Activated naive CD4-positive, alpha-beta T cell treated with anti-CD3 and anti-CD28 coated beads, Interleukin-2, amount 50 U/mL, for 24 hours (primary cell): Measurements from ENCODE around the gene GLI2.

Experiments
- H3K27ac Mint-ChIP-seq: one replicate; pipeline ENCODE4 v1.8.0; 2021; ENCODE audit warnings: mild to moderate bottlenecking, mixed read lengths
- H3K27me3 Mint-ChIP-seq: one replicate; pipeline ENCODE4 v1.8.0; 2021; ENCODE audit warnings: mixed read lengths
- H3K36me3 Mint-ChIP-seq: one replicate; pipeline ENCODE4 v1.8.0; 2021; ENCODE audit warnings: mixed read lengths
- H3K4me1 Mint-ChIP-seq: one replicate; pipeline ENCODE4 v1.8.0; 2021; ENCODE audit warnings: mixed read lengths
- H3K4me3 Mint-ChIP-seq: one replicate; pipeline ENCODE4 v1.8.0; 2021; ENCODE audit warnings: mild to moderate bottlenecking, mixed read lengths
- H3K9me3 Mint-ChIP-seq: one replicate; pipeline ENCODE4 v1.8.0; 2021; ENCODE audit warnings: mixed read lengths

GLI2 gene

DNA sequence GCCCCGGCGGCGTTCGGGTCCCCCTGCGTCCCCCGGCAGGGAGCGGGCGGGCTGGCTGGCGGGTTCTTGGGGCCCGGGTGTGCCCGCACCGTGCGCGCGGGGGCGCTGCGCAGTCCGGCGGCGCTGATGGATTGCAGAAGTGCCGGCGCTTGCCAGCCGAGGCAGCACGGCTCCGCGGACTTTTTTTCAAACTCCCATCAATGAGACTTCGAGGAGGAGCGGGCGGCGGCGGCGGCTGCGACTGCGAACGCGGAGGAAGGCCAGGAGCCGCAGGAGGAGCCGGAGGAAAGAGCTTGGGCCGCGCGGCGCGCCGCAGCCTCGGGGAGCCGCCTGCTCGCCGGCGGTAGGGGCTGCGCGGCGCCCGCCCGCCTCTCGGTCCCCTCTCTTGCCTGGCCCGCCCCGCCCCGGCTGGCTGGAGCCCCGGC, at the start of gene GLI2:
Gene GLI2 (plus strand): TSS at position 123 of the 425 bp plus-strand sequence. CDS start 61,453 bp downstream, outside the sequence.
- Mint-ChIP-seq H3K27ac (no peak within 1 kb of the TSS), H3K4me3 (no peak within 1 kb of the TSS), H3K4me1 (peaks cover 4% of the 10 kb centered on the region), H3K27me3 (peaks cover 49% of the 10 kb centered on the region), H3K9me3 (no peaks in the 10 kb centered on the region), H3K36me3 (no peaks in the 10 kb centered on the region)

DNA sequence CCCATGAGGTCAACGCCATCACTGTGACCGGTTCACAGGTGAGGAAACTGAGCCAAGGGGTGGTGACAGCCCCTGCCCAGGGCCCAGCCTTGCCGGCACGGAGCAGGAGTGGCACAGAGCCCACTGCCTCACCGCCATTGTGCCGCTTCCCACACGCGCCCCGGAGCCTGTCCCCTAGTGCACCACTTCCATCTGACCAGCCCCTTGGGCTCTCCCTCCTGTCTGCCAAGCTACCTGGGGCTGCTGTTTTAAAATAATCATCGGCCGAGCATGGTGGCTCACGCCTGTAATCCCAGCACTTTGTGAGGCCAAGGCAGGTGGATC, 49.7 kb upstream of the GLI2 start:
- Mint-ChIP-seq H3K4me1 (no peaks in the 10 kb centered on the region), H3K36me3 (no peaks in the 10 kb centered on the region), H3K4me3 (no peak overlapping the region), H3K27me3 (peaks cover 6% of the 10 kb centered on the region), H3K27ac (no peak overlapping the region), H3K9me3 (no peaks in the 10 kb centered on the region)

DNA sequence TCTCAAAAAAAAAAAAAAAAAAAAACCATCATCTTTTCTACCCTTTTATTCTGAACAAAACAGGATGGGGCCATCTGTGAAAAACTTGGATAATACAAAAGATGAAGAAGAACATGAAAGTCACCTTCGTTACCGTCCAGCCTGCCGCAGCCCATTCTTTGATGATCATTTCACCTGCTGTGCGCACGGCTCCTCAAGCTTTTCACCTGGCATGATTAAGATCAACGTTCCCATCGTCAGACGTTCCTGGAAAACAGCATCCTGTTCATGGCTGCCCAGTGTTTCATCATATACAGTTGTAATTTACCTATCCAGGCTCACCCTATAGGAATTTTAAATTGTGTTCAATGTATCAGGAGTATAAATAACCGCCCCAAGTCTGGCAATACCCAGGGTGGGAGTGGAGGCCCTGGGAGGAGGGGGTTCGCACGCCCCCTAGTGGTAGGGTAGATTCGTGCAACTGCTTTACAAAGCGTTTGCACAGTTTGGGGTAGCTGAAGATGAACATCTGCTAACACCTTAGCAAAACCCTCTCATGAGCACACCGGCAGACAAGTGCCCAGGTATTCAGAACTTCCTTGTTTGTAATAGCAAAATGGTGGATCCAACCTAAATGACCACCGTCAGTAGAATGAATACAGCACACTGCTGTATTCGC, 49.0 kb upstream of the GLI2 start:
- H3K27me3 Mint-ChIP-seq = peaks cover 6% of the 10 kb centered on the region

DNA sequence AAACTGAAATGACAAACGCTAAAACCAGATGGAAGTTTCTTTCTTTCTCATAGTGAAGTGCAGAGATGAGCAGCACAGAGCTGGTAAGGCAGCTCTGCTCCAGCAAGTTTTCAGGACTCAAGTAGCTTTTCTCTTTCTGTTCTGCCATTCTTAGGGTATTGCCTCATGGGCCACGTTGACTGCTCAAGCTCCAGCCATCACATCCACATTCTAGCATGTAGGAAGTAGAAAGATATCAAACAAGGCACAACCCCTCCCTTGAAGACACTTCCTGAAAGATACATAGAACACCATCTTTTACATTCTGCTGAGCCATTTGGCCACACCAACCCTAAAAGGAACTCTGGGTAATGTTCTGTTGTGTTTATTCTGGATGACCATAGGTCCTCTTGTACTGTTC, 48.5 kb upstream of the GLI2 start:
- peaks cover 6% of the 10 kb centered on the region for H3K27me3 Mint-ChIP-seq
- no peak overlapping the region for H3K27ac Mint-ChIP-seq
- H3K4me1 Mint-ChIP-seq = no peaks in the 10 kb centered on the region
- H3K36me3 Mint-ChIP-seq = no peaks in the 10 kb centered on the region
- H3K9me3 Mint-ChIP-seq = no peaks in the 10 kb centered on the region
- H3K4me3 Mint-ChIP-seq = no peak overlapping the region

More for the DNA sequence above, 49.0 kb upstream of the GLI2 start:
- H3K36me3 Mint-ChIP-seq = no peaks in the 10 kb centered on the region
- no peaks in the 10 kb centered on the region for H3K4me1 Mint-ChIP-seq
- no peak overlapping the region for H3K27ac Mint-ChIP-seq
- H3K9me3 Mint-ChIP-seq = no peaks in the 10 kb centered on the region
- H3K4me3 Mint-ChIP-seq = no peak overlapping the region

DNA sequence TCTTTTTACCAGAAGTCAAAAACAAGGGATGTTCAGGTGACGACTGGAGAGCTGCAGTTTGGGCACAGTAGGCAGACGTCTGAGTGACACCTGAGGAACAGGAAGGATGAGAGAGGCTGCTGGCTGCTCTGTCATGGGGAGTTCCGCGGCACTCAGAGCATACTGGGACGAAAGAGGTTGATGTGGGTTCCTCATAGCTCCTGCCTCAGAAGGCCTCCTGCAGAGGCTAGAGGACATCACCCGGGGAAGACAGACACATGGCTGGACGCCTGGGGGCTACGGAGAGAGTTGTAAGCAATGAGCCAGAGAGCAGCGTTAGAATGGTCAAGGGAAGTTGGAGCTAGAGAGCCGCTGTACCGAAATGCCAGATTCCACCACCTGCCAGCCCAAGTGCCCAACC, 45.1 kb upstream of the GLI2 start:
- Mint-ChIP-seq H3K27ac (no peak overlapping the region), H3K36me3 (no peaks in the 10 kb centered on the region), H3K27me3 (peaks cover 17% of the 10 kb centered on the region), H3K4me3 (no peak overlapping the region), H3K4me1 (peaks cover 2% of the 10 kb centered on the region), H3K9me3 (no peaks in the 10 kb centered on the region)

DNA sequence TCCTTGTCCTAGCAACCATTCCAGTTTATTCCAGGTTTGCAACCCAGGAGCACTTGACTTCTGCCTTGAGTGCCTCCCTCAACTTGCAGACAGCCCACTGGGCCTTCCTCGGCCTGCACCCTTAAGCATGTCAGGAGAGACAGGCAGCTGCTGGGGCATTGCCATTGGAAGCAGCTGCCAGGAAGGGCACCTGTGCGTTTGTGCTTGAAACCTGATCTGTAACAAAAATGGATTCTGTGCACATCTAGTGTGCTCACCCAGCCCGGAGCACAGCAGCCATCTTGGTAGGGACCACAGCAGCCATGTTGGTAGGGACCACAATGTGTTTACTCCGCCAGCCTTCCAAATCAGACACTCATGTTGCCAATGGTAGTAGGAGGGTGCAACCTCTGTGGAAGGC, 44.3 kb upstream of the GLI2 start:
- peaks cover 21% of the 10 kb centered on the region for H3K27me3 Mint-ChIP-seq
- no peak overlapping the region for H3K27ac Mint-ChIP-seq
- H3K9me3 Mint-ChIP-seq = no peaks in the 10 kb centered on the region
- H3K4me3 Mint-ChIP-seq = no peak overlapping the region
- H3K36me3 Mint-ChIP-seq = no peaks in the 10 kb centered on the region
- peaks cover 3% of the 10 kb centered on the region for H3K4me1 Mint-ChIP-seq

DNA sequence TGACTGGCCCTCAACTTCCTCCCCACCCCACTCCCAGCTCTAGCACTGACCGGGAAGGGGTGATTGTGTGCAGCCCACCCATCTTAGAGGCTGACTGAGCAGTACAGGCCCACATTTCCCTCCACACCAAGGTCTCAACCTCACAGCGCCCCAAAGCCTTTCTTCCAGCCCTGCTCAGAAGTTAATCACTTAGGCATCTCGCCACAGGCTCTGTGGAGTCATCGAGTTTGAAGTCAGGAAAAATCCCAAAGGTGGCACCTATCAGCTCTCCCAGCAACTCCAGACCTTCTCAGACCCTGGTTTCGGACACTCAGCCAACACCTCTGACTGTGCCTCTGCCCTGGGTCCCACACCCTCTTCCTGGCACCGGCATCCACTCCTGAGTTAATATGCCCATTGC, 43.0 kb upstream of the GLI2 start:
- H3K4me3 Mint-ChIP-seq = no peak overlapping the region
- H3K27ac Mint-ChIP-seq = no peak overlapping the region
- peaks cover 3% of the 10 kb centered on the region for H3K4me1 Mint-ChIP-seq
- H3K36me3 Mint-ChIP-seq = no peaks in the 10 kb centered on the region
- H3K9me3 Mint-ChIP-seq = no peaks in the 10 kb centered on the region
- peaks cover 28% of the 10 kb centered on the region for H3K27me3 Mint-ChIP-seq

DNA sequence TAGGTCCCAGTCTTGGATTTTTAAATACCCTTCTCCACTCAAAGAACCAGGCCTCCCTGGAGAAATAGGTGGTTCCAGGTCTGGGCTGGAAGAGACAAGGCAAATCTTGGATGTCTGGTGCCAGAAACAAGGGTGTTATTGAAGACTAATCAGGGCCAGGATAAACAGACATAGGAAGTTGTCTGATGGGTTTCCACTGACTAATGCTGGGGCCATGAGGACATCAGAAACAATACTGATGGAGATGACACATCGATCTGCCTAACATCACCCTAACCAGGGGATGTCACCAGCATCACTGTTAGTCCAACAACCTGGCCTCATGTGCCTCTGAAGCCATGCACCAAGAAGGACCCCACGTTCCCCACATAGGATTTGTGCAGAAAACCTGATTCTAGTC, 42.5 kb upstream of the GLI2 start:
- Mint-ChIP-seq H3K4me3 (no peak overlapping the region), H3K36me3 (no peaks in the 10 kb centered on the region)

DNA sequence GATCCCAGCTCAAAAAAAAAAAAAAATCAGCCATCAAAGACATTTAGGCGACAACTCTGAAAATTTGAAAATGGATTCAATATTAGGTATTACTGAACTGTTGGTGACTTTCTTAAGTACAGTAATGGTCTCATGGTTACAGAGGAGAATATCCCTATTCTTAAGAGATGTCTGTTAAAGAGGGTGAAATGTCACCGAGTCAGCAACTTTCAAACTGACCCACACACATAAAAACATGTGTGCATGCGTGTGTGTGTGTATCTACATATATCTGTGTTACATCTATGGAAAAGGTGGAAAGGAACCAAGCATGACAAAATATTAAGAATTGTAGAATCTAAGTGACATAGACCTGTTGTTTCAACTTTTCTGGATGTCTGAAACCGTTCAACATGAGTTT, 41.6 kb upstream of the GLI2 start:
- no peaks in the 10 kb centered on the region for H3K36me3 Mint-ChIP-seq
- H3K4me1 Mint-ChIP-seq = peaks cover 3% of the 10 kb centered on the region
- no peaks in the 10 kb centered on the region for H3K9me3 Mint-ChIP-seq
- H3K4me3 Mint-ChIP-seq = no peak overlapping the region
- no peak overlapping the region for H3K27ac Mint-ChIP-seq
- peaks cover 28% of the 10 kb centered on the region for H3K27me3 Mint-ChIP-seq

More for the DNA sequence above, 42.5 kb upstream of the GLI2 start:
- Mint-ChIP-seq H3K27ac (no peak overlapping the region), H3K9me3 (no peaks in the 10 kb centered on the region), H3K27me3 (peaks cover 28% of the 10 kb centered on the region), H3K4me1 (peaks cover 3% of the 10 kb centered on the region)

DNA sequence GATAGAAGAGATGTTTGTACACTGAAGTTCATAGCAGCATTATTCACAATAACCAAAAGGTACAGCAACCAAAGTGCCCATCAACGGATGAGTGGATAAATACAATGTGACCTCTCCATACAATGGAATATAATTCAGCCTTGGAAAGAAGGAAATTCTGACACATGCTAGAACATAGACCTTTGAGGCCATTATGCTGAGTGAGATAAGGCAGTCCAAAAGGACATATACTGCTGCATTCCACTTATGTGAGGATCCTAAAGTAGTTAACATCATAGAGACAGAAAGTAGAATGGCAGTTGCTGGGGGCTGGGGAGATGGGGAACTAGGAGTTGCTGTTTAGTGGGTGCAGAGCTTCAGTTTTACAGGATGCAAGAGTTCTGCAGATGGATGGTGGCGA, 38.2 kb upstream of the GLI2 start:
- H3K4me1 Mint-ChIP-seq = peaks cover 3% of the 10 kb centered on the region
- H3K27ac Mint-ChIP-seq = no peak overlapping the region
- peaks cover 24% of the 10 kb centered on the region for H3K27me3 Mint-ChIP-seq
- no peaks in the 10 kb centered on the region for H3K9me3 Mint-ChIP-seq
- H3K4me3 Mint-ChIP-seq = no peak overlapping the region
- H3K36me3 Mint-ChIP-seq = no peaks in the 10 kb centered on the region

DNA sequence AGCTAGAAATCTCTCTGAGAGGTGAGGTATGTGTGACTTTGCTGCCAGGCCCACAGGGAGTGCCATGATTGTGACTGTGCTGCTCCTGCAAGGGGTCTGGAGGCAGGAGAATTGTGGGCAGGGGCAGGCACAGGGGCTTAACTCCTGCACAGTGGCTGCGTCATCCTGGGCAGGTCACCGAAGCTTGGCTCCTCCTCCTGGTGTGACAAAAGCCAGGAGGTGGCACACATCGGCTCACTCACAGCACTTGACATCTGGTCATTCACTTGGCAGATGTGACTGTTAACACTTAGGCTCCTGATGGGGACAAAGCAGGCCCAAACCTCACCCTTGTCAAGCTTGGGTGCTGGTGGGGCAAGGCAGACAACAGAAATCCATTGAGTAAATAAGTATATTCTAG, 36.4 kb upstream of the GLI2 start:
- H3K4me1 Mint-ChIP-seq = peaks cover 3% of the 10 kb centered on the region
- no peaks in the 10 kb centered on the region for H3K9me3 Mint-ChIP-seq
- H3K27me3 Mint-ChIP-seq = peaks cover 13% of the 10 kb centered on the region
- no peak overlapping the region for H3K4me3 Mint-ChIP-seq
- no peaks in the 10 kb centered on the region for H3K36me3 Mint-ChIP-seq
- no peak overlapping the region for H3K27ac Mint-ChIP-seq

DNA sequence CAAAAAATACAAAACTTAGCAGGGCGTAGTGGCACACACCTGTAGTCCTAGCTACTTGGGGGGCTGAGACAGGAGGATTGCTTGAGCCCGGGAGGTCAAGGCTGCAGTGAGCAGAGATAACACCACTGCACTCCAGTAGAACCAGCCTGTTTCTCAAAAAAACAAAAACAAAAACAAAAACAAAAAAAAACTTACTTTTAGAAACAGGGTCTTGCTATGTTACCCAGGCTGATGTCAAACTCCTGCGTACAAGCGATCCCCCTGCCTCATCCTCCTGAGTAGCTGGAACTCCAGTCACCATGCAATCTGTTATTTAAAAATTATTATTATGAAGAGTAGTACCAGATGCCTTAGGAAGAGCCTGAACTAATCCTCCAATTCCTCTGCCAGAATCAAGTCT, 35.0 kb upstream of the GLI2 start:
- H3K36me3 Mint-ChIP-seq = no peaks in the 10 kb centered on the region
- H3K4me1 Mint-ChIP-seq = no peaks in the 10 kb centered on the region
- no peak overlapping the region for H3K4me3 Mint-ChIP-seq
- H3K27ac Mint-ChIP-seq = no peak overlapping the region
- H3K27me3 Mint-ChIP-seq = peaks cover 9% of the 10 kb centered on the region
- H3K9me3 Mint-ChIP-seq = no peaks in the 10 kb centered on the region

DNA sequence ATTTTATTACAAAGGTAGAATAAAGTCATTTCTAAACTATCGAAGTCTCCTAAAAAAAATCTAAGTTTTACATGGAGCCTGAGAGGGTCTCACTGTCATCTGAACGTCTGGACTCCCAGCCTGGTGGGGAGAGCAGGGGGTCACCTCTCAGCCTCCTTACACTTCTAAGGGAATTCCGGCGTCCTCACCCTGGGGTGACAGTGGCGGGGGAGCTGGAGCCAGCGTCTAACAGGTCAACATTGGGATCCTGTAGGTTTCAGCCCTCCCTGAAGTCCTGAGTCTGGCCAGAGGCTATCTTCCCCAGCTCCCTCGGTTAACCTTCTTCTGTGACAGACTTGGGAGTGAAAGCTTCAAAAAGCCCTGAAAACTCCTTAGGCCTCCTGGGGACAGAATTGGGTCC, 34.6 kb upstream of the GLI2 start:
- Mint-ChIP-seq H3K27ac (no peak overlapping the region), H3K36me3 (no peaks in the 10 kb centered on the region), H3K4me1 (no peaks in the 10 kb centered on the region), H3K4me3 (no peak overlapping the region), H3K27me3 (peaks cover 8% of the 10 kb centered on the region), H3K9me3 (no peaks in the 10 kb centered on the region)

DNA sequence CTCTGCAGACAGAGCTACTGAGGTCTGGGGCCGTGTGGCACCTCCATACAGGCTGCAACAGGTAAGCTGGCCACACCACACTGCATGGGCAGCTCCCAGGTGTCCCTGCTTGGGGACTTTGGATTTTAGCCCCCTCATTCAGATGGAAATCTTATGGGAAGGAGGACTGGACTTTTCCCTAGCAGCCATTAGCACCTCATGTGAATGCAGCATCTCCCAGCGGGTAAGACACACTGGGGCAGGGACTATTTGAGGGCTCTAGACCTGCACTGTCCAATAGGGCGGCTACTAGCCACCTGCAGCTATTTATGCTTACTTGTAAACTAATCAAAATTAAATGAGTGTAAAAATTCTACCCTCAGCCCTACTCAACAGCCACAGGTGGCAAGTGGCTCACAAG, 34.2 kb upstream of the GLI2 start:
- Mint-ChIP-seq H3K4me3 (no peak overlapping the region), H3K27ac (no peak overlapping the region), H3K9me3 (no peaks in the 10 kb centered on the region), H3K36me3 (no peaks in the 10 kb centered on the region), H3K4me1 (no peaks in the 10 kb centered on the region), H3K27me3 (peaks cover 6% of the 10 kb centered on the region)

DNA sequence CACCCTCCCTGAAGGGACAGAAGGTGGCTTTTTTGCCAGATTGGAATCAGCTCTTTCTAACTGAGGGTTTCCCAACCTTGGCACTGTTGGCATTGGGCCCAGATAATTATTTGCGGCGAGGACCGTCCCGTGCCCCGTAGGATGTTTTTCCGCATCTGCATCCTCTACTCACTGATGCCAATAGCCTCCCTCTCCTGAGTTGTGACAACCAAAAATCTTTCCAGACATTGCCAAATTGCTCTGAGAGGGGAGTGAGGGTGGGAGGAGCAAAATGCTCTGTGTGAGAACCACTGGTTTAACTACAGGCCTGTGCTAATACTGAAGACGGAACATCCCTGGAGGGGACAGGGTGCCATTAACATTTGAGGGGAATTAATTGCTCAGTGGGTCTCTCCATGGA, 33.6 kb upstream of the GLI2 start:
- H3K27ac Mint-ChIP-seq = no peak overlapping the region
- H3K36me3 Mint-ChIP-seq = no peaks in the 10 kb centered on the region
- H3K9me3 Mint-ChIP-seq = no peaks in the 10 kb centered on the region
- H3K4me3 Mint-ChIP-seq = no peak overlapping the region
- peaks cover 3% of the 10 kb centered on the region for H3K27me3 Mint-ChIP-seq
- H3K4me1 Mint-ChIP-seq = no peaks in the 10 kb centered on the region

DNA sequence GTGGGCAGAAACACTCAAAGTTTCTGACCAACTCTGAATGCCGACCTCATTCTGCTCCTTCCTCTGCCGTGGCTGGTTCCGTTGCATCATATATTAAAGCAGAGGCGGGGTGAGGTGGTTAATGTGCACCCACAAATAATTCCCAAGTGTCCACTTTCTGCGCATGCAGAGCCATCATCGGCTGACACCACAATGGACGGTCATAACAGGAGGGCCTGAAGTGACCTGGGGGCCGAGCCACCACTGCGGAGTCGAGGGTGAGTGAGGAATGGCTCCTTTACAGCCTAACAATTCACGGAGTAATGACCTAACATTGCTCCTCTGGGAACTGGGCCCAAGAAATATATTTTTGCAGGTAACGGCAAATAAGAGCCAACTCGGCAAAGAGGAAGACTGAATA, 32.9 kb upstream of the GLI2 start:
- no peaks in the 10 kb centered on the region for H3K9me3 Mint-ChIP-seq
- no peak overlapping the region for H3K4me3 Mint-ChIP-seq
- no peaks in the 10 kb centered on the region for H3K4me1 Mint-ChIP-seq
- H3K27ac Mint-ChIP-seq = no peak overlapping the region
- H3K27me3 Mint-ChIP-seq = no peaks in the 10 kb centered on the region
- no peaks in the 10 kb centered on the region for H3K36me3 Mint-ChIP-seq

DNA sequence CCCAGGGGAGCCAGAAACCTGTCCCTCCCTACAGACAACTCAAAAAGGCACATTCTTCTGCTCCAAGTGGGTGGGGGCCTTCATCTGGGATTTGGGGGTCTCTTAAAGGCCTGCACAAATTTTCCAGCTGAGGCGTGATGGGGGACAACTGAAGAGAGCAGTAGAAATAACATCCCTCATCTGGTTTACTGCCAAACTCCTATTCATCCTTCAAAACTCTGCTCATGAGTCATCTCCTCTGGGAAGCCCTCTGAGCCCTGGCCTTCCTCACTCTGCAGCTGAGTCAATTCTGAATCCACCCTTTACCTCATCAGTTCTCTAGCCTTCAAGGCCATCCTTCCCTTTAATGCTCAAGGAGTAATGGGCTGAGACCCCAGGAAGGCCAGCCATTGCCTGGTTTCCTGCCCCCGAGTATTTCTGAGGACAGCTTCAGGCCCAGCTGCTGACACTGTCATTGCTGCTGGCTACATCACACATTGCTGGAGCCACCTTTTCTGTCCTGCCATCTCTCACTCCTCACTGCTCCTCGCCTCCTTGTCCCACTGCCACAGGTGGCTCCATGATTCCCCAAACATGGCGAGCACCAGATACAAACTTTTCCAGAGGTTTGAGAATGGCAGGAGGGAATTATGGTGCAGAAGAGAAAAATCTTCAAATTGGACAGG, 32.2 kb upstream of the GLI2 start:
- Mint-ChIP-seq H3K27me3 (no peaks in the 10 kb centered on the region), H3K4me3 (no peak overlapping the region), H3K9me3 (no peaks in the 10 kb centered on the region), H3K4me1 (no peaks in the 10 kb centered on the region), H3K36me3 (no peaks in the 10 kb centered on the region), H3K27ac (no peak overlapping the region)
